ENCODE data around the gene PRRC2C.

DNA sequence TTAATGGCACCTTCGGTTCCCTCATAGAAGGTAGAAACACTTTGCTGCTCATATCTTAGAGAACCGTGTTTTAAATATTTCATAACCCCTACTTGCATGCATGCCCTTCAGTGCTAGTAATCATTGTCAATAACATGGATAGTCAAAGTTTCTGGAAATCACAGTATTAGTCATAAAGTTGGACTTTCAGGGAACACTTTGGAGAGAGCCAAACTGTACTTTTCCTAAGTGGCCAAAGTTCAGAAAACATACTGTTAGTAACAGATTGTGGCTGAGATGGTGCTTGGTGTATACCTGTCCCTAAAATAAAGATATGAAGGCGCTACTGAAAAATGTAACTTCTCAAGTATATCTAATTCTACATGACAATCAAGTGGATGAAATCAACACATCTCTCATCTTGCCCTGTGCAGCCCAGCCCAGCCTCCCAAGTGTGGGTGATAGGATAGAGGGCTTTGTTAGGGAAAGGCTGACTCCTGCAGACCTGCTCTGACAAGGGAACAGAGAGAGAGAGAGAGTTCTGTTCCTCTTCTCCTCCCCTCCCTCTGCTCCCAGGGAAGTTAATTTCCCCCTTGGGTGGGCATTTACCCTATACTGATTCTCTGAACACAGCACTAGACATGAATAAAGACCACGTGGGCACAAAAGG is 152.7 kb downstream of the PRRC2C start:
- TF ChIP-seq CTCF (IDR thresholded peaks at IDR 0.05 in 8 of 11, conservative IDR thresholded peaks at IDR 0.05 in 3 of 11) = no peak
- no peak for TF ChIP-seq POLR2A (IDR thresholded peaks at IDR 0.05)
- no peak for TF ChIP-seq POLR2AphosphoS5 (IDR thresholded peaks at IDR 0.05)
